Left kidney (tissue), 2 donors: ENCODE data around the gene LPCAT2. TPM values are rescaled to one million over a fixed set of nuclear protein-coding genes. Genes with fewer than 3 reads are reported as not detected.

Experiments used
- DNase-seq: peaks from one replicate; pipeline ENCODE4 v3.0.0-alpha.2; 2013
- polyA plus RNA-seq: library from polyadenylated mRNA; unstranded; fragments of 120-200 nt; gene quantifications from one replicate; pipeline ENCODE4 v1.2.1, GENCODE V29; 2013; ENCODE audit not compliant: insufficient read length

The LPCAT2 gene
- polyA plus RNA-seq, 1 donor = 12.3 TPM

DNA sequence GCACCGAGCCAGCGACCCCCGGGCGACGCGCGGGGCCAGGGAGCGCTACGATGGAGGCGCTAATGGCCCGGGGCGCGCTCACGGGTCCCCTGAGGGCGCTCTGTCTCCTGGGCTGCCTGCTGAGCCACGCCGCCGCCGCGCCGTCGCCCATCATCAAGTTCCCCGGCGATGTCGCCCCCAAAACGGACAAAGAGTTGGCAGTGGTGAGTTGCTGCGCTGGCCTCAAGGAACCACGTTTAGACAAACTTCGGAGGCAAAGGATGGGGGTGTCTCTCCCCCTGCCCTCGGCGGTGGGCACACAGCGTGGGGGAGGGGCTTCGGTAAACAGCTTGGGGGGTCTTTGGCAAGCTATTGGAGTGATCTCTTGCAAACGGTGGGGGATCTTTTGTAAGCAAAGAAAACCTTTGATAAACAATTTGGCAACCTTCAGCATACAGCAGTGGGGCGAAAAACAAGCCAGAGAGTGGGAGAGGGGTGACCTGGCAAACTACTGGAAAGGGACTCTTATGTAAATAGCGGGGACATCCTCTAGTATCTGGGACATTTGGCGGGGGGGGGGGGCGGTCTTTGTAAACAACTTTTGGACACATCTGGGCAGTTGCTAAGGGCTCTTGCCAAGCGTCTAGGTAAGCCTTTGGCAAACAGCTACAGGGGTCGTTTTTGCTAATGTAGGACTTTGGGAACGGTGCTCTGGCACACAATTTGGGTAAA, 29.3 kb upstream of the LPCAT2 start:
- DNase-seq = no peak

DNA sequence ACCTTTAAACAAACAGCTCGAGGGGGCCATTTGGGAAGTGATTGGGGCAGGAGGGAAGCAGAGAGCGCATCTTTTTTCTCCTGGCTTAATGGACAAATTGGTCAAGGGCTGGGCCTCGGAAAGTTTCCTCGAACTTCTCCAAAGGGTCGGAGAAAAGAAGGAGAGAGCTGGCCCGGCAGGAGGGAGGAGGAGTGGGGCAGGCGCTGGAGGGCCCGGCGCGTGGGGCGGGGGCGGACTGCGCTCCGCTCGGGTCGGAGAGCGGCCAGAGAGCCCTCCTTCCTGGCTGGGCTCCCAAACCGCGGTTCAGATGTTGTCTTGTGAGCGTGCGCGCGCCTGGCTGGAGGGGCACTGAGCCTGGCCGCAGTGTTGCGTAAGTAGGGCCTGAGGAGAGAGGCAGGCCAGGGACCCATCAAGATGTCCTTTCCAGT, 28.6 kb upstream of the LPCAT2 start:
- peak; percentile 76 for DNase-seq

DNA sequence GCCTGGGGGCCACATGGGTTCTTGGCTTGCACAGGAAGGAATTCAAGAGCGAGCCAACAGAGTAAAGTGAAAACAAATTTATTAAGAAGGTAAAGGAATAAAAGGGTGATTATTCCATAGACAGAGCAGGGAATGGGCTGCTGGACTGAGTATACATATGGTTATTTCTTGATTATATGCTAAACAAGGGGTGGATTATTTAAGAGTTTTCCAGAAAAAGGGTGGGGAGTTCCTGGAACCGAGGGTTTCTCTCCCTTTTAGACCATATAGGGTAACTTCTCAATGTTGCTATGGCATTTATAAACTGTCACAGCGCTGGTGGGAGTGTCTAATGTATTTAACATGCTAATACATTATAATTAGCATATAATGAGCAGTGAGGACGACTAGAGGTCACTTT, 27.8 kb upstream of the LPCAT2 start:
- no peak for DNase-seq

DNA sequence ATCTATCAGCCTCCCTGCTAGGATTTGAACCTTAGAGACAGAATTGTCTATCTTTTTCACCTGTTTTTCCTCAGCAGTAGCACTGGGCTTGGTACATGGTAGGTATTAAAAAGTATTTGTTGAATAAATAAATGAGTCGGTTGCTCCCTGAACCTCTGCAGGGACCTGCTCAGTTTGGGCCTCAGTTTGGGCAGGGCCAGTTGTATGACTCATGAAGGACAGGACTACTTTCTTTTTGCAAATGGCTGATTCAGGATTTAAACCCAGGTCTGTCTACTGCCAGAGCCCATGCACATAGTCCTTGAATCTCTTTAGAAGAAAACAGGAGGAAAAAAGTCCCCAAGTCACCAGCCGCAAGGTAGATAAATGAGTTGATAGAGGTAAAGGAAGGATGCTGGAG, 26.8 kb upstream of the LPCAT2 start:
- no peak for DNase-seq

DNA sequence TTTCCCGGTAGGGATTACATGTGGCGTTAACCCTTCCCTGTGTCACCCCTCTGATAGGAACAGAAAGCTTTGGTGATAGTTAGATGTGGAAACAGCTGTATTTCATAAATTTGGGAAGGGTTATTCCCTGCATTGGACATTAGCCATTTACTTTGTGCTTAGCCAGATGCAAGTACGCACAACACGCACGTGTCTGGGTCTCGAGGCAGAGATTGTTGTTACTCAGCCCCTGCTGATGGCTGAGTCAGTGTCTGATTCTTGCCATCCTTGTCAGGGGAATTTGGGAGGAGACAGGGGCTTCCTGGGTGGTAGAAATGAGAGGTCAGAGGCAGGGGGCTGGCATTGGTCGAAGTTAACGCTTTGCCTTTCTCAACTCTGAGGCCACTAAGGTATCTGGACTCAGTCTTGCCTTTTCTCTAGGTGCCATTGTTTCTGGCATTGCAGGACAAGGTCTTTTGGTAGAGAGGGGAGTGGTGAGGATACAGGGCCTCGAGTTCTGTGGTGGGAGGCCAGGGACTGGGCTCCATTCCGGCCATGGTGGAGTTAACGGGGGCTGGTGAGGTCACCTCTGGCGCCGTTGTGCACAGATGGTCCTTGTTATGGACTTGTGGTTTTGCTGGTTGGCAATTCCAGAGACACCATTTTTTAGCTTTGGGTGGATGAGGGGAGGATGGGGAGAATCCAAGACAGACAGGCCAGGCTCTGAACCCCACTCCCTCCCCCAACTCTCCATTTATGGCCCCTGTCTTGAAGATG, 21.6 kb upstream of the LPCAT2 start:
- DNase-seq = no peak

DNA sequence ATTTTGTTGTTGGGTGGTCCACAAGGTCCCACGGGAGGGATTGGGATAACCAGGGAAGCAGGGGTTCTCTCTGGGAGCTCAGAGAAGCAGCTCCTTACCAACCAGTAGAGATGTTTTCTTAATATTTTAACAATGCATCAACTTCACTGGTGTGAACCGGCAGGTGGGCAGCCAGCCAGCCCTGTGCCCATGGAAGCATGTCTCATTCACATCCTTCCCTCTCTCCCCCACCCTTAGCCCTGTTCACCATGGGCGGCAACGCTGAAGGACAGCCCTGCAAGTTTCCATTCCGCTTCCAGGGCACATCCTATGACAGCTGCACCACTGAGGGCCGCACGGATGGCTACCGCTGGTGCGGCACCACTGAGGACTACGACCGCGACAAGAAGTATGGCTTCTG, 20.6 kb upstream of the LPCAT2 start:
- no peak for DNase-seq

DNA sequence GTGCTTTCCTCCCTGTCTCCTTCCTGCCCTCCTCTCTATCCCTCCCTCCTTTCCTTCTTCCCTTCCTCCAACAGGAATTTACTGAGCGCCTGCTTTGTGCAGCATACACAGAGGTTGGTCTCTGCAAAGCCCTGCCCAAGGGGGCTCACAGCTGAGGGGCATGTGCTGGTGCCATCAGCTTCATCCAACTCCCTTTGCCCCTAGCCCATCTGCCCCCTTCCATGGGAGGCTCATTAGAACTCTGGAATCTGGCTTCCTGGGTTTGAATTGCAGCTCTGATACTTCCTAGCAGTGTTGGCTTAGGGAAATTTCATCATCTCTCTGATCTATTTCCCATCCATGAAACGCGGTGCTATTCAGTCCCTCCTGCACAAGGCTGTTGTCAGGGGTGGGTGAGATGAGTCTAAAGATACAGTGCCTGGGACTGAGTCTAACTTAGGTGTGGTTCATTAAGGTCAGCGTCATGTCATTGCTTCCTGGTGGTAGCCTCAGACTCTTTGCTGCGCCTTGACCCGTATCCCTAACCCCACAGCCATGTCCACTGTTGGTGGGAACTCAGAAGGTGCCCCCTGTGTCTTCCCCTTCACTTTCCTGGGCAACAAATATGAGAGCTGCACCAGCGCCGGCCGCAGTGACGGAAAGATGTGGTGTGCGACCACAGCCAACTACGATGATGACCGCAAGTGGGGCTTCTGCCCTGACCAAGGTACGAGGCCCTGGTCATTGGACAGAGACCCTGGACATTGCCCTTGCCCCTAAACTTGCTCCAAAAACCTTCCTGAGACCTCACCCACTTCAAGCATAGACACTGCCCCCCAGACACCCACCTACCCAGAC, 19.5 kb upstream of the LPCAT2 start:
- DNase-seq = no peak

DNA sequence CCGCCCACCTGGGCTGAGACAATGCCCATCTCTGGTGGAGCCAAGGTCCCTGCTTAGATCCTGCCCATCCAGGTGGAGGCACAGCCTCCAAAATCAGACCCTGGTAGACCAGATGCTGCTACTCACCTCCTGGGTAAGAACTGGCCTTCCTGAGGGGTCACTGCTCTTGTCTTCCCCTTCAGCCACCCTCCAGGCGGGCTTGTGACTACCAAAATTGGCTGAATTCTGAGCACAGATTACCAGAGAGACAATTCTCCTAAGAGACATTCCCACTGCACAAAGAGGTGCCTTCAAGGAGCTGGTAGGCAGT, 19.0 kb upstream of the LPCAT2 start:
- no peak for DNase-seq

DNA sequence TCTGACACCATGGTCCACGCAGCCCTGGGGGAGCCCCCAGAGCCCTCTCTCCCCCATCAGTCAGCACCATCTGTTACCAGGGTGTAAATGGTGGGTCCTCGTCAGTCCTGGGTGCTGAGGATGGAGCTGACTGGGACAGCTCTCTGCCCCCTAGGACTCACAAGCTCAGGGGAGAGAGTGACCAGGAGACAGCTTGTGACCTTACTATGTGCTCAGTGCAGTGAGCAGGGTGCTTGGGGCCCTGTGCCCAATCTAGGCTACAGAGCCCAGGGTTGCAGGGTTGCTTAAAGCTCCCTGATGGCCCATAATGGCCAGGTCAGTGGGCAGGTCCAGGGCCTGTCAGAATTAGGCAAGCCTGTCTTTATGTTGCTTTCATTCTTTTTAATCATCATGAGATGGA, 18.6 kb upstream of the LPCAT2 start:
- DNase-seq = no peak

DNA sequence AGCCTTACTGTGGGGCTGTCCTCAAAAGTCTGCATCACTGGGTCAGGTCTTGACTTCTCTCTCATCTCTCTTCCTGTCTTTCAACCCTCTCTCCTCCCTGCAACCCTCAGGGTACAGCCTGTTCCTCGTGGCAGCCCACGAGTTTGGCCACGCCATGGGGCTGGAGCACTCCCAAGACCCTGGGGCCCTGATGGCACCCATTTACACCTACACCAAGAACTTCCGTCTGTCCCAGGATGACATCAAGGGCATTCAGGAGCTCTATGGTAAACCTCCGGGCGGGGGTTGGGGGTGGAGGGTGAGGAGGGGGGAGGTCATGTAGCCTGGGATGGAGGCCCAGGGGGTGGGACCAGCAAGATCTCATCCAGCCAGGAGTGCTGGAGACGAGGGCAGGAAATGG, 17.2 kb upstream of the LPCAT2 start:
- DNase-seq = no peak

DNA sequence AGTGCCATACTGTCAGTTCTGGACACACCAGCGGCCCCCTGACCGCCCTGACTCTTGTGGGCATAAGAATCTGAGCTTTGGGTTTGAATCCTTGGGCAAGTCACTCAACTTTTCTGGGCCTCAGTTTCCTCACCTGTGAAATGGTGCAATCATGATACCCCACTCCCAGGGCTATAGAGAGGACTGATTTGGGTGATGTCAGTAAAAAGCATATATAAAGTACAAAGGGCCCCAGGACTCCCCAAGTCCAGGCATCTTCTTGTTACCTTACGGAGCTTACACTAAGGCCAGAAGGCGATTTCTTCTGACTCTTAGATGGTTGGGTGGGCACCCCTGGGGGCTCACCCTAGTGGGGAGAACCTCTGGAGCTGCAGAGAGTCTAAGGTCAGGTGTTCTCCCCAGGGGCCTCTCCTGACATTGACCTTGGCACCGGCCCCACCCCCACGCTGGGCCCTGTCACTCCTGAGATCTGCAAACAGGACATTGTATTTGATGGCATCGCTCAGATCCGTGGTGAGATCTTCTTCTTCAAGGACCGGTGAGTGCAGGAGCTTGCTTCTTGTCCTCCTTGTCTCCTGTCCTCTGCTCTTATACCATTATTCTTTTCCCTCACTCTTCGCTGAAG, 16.0 kb upstream of the LPCAT2 start:
- DNase-seq = no peak

DNA sequence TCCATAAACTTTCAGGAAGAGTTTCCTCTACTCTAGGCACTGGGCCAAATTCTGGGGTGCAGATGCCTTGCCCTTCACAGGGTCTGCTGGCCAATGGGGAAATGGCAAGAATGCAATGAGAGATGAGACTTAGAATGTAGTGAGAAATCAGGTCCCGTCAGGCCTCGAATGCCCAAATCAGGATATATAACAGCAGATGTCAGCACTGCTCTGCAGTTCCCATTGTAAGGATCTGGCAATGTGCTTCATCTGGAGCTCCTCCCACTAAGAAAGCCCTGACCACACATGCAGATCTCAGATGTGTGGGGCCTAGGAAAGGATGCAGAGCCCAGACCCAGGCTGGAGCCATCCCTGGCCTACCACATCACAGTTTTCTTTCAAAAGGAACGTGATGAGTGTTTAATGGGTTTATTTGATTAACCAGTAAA, 13.9 kb upstream of the LPCAT2 start:
- no peak for DNase-seq

DNA sequence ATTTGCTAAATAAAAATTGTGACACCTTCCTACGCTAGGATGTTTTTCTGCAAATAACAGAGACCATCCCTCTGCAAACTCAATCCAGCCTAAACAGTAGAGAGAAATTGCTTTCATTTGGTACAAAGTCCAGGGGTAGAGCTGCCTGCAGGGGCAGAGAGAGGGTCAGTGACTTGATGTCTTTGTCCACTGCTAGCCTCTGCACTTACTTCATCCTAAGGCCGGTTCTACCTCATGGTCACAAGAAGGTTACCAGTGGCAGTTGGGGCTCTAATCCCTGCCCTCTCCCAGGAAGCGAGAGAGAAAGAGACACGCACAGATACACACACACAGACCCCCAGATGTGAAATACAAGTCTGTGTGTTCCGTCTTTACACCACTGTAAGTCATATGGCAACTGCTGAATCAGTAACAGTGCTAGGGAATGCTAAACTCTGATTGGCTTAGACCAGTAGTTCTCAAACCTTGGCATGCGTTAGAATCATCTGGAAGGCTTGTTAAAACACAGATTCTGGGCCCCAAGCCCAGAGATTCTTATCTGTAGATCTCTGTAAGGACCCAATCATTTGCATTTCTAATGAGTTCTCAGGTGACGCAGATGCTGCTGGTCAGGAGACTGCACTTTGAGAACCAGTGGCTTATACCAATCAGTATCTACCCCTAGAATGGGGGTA, 13.1 kb upstream of the LPCAT2 start:
- no peak for DNase-seq

DNA sequence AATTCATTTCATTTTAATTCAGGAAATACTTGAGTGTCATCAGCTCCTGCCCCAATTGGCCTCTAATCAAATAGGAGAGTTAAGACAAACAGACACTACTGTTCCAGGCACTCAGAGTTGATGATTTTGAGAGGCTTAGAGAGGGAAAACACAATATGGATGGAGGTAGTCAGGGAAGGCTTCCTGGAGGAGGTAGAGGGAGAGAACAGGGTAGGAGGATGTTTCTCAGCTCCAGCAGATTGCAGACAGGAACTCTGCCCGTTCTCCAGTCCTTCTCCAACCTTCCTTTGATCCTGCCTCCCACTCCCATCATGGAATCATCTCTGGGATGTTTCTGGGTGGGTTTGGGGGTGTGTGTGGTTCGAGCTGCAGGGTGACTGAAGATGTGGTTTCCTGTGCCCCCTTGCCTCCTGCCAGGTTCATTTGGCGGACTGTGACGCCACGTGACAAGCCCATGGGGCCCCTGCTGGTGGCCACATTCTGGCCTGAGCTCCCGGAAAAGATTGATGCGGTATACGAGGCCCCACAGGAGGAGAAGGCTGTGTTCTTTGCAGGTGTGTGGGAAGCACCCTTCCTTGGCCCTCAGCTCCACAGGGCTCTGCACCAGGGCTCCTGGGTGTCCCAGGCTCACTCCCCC, 12.2 kb upstream of the LPCAT2 start:
- DNase-seq = no peak

DNA sequence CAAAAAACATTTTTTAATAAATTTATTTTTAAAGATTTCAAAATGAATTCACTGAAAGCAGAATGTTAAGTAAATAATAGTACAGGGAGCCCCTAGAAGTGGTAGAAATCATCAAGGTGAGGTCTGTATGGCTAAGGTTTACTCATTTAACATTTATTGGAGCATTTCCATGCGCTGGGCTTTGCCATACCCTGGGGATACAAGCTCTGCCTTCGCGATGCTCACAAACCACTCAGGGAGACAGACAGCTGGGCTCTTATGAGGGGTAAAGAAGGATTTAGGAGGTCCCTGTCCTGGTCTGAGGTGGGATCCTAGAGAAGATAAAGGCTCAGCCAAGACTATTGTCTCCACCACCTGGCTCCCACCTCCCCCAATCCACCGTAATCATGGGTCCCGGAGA, 11.3 kb upstream of the LPCAT2 start:
- DNase-seq = no peak

DNA sequence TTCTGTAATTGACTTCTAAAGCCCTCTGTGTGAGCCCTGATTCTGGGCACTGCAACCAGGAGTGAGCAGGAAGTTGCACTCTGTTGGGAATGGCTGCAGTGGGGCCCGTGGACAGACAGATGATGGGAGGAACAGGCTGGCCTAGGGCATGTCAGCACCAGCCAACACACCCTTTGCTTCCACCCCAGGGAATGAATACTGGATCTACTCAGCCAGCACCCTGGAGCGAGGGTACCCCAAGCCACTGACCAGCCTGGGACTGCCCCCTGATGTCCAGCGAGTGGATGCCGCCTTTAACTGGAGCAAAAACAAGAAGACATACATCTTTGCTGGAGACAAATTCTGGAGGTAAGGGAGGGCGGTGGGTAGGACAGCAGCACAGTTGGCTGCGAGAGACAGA, 10.8 kb upstream of the LPCAT2 start:
- no peak for DNase-seq

DNA sequence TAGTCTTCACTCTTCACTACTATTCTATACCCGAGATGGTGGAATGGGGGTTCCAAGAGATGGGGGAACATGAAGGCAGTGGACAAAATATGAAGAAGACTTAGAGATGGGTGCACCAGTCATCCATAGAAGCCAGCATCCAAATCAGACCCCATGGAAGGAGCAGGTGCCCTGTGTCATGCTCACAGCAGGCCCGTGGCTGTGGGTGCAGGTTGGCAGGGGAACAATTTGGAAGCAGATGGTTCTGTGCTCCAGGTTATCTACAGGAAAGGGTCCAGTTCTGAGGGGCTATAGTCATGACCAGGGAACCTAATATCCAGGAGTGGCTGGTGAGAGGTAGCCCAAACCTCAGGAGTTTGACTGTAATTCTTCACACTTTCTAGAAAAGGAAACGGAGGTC, 9.6 kb upstream of the LPCAT2 start:
- DNase-seq = no peak

DNA sequence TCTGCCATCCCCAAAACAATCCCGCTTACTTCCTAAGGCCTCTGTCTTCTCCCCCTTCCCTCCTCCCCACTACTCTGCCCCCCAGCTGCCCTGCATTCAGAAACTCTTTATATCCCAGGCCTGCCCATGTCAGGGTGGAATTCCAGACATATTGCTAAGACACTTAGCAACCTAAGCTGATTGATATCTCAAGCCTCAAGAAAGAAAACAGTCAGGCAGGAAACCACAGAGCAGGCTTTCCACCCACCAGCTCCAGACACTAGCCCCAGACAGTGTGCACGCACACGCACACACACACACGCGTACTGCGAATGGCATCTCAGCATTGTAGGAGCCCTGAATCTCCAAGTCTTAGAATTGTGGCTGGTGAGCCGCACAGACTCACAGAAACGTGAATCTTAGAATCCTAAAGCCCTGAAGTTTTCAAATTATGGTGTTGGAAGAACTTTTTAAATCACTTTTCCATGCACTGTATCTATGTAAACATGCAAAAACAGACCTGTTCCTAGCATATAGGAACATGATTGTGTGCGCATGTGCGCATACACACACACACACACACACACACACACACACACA, 8.8 kb upstream of the LPCAT2 start:
- no peak for DNase-seq

DNA sequence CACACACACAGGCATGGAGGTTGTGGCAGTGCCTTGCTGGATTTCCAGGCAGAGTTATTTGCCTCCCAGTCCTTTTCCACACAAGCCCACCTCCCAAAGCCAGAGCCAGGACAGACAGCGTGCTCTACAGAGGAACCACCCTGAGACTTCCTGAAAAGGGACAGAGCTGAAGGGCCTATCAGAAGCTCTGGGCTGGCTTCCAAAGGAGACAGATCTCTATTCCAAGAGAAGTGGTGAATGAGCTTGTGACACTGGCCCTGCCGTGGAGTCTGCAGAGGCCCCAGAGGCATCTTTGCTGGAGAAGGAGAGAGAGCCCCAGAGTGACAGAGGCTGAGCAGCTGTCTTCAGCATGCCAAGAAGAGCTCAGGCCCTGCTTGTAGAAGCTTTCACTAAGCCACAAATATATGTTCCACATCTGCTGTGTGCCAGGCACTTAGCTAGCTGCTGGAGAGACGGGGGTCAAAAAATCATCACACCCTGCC, 8.3 kb upstream of the LPCAT2 start:
- DNase-seq = no peak

DNA sequence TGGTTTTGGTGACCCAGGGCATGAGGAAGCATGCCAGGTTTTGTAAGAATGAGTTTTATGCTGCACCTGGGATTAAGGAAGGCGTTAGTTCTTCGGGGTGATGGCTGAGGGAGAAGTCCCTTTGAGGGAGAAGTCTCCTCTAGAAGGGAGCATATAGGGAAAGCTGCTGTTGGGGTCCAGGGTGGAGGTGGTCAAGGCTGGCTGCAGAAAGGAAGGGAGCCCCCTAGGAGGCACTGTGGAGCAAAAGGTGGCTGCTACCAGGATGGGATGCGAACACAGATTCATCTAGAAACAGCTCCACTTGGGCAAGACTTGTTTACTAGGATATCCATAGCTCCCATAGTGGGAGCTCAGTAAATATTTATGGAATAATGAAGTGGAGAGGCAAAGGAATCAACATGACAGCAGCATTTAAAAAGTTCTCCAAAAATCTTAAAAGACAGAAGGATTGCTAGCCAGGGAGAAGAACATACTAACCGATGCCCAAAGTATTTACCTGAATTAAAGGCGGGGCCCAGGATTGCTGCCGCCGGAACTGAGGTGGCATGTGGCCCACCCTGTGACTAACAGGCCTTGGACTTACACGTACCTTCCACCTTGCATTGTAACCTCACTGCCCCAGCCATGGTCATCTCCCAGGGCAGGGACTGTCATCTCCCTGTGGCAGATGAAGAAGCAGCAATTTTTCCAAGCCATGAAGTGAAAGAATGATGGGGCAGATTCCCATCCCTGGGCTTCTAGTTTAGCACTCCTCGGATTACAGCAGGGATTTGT, 7.1 kb upstream of the LPCAT2 start:
- no peak for DNase-seq
